Left ventricle myocardium inferior (tissue), 1 donor: Measurements from ENCODE around the gene ITGA7. TPM values are rescaled to one million over a fixed set of nuclear protein-coding genes. Genes with fewer than 3 reads are reported as not detected.

Experiments used
- DNase-seq: peaks from one replicate; pipeline ENCODE4 v3.0.0-alpha.2; 2020
- H3K27ac ChIP-seq: fragments of 200-600 bp; replicated peaks from 2 replicates; pipeline ENCODE4 v1.8.0; 2021
- H3K27me3 ChIP-seq: fragments of 200-600 bp; 2 replicates; pipeline ENCODE4 v1.8.0; 2021; ENCODE audit warnings: low read depth
- H3K36me3 ChIP-seq: fragments of 200-600 bp; 2 replicates; pipeline ENCODE4 v1.8.0; 2021
- H3K4me1 ChIP-seq: fragments of 200-600 bp; 2 replicates; pipeline ENCODE4 v1.8.0; 2021
- H3K4me3 ChIP-seq: fragments of 200-600 bp; 2 replicates; pipeline ENCODE4 v1.8.0; 2021; ENCODE audit warnings: mild to moderate bottlenecking, moderate library complexity
- H3K9me3 ChIP-seq: fragments of 200-600 bp; replicated peaks from 2 replicates; pipeline ENCODE4 v1.8.0; 2021
- CTCF ChIP-seq: fragments of 200-600 bp; IDR thresholded peaks from 2 replicates; pipeline ENCODE4 v1.8.0; 2021; ENCODE audit warnings: antibody characterized with exemption, mild to moderate bottlenecking, borderline replicate concordance
- intact Hi-C: fragments of 100-400 bp; cut with micrococcal nuclease; formaldehyde crosslinking; loops from one replicate; pipeline ENCODE4 v1.11.0; 2022
- long read RNA-seq: library from polyadenylated mRNA; unstranded; transcript quantifications from one replicate; pipeline ENCODE4 v2.0.0, GENCODE V29; 2021
- total RNA-seq: library from RNA; stranded (reverse); fragmentation: NEBNext Ultra II Directional; extraction: Animal tissue kit (Norgen Biotek cat#: 25700); gene quantifications from one replicate; pipeline ENCODE4 v1.2.1, GENCODE V29; 2021
- donor health status: DM: no; HTN: yes; CAD: no; lungs with severe emphysema.

Gene ITGA7
- total RNA-seq: 520 TPM
- long read RNA-seq, full-length matches to known transcripts: 59 of 827 reads
- long read RNA-seq, partial matches to known transcripts: 607 of 827 reads
- long read RNA-seq, other reads (novel, unspliced or antisense): 161 of 827 reads

- TF ChIP-seq CTCF: no peak
- H3K36me3 ChIP-seq: no peaks in the 10 kb centered on the region
- intact Hi-C loops: no loop called here
- peak; percentile 83 for DNase-seq
- peaks cover 84% of the 10 kb centered on the region for H3K4me1 ChIP-seq
- H3K27ac ChIP-seq: peak within 1 kb of the TSS; percentile 95
- H3K4me3 ChIP-seq: peak within 1 kb of the TSS; percentile 80
- peaks cover 14% of the 10 kb centered on the region for H3K27me3 ChIP-seq
- no peaks in the 10 kb centered on the region for H3K9me3 ChIP-seq
Observed at GRCh38 chr12:55707841-55708694, at the start of gene ITGA7. Gene ITGA7 (minus strand): TSS chr12:55707904. CDS start chr12:55707682, 222 bp downstream.

GRCh38 chr12:55755246-55755645 is 47.5 kb upstream of the ITGA7 start:
- H3K36me3 ChIP-seq: peaks cover 88% of the 10 kb centered on the region
- H3K4me1 ChIP-seq: no peaks in the 10 kb centered on the region
- no peak for TF ChIP-seq CTCF
- no peak overlapping the region for H3K4me3 ChIP-seq
- DNase-seq: no peak
- no peaks in the 10 kb centered on the region for H3K9me3 ChIP-seq
- no peaks in the 10 kb centered on the region for H3K27me3 ChIP-seq
- intact Hi-C loops: no loop called here
- H3K27ac ChIP-seq: no peak overlapping the region

- no peak for DNase-seq
- no peak for TF ChIP-seq CTCF
- intact Hi-C loops: loop anchor here (10.0 kb wide), 1 partner anchor 46 kb away; no protein-coding TSS in a partner anchor
- no peaks in the 10 kb centered on the region for H3K27me3 ChIP-seq
- peaks cover 24% of the 10 kb centered on the region for H3K36me3 ChIP-seq
- peaks cover 50% of the 10 kb centered on the region for H3K4me1 ChIP-seq
- H3K4me3 ChIP-seq: no peak overlapping the region
- H3K9me3 ChIP-seq: no peaks in the 10 kb centered on the region
- no peak overlapping the region for H3K27ac ChIP-seq
Observed at GRCh38 chr12:55748230-55748993, 40.7 kb upstream of the ITGA7 start.

- Histone ChIP-seq H3K36me3 (peaks cover 9% of the 10 kb centered on the region), H3K4me3 (no peak overlapping the region), H3K9me3 (no peaks in the 10 kb centered on the region), H3K27me3 (no peaks in the 10 kb centered on the region), H3K27ac (no peak overlapping the region), H3K4me1 (peaks cover 55% of the 10 kb centered on the region)
- no peak for DNase-seq
- intact Hi-C loops: loop anchor here (10.0 kb wide), 1 partner anchor 48 kb away; no protein-coding TSS in a partner anchor
- TF ChIP-seq CTCF: no peak
Observed at GRCh38 chr12:55746913-55747231, 39.2 kb upstream of the ITGA7 start.

GRCh38 chr12:55746174-55746912 is 38.6 kb upstream of the ITGA7 start:
- H3K27ac ChIP-seq: peak overlapping the region; percentile 66
- no peak for DNase-seq
- peaks cover 3% of the 10 kb centered on the region for H3K36me3 ChIP-seq
- peak overlapping the region; percentile 77 for H3K4me3 ChIP-seq
- no peaks in the 10 kb centered on the region for H3K27me3 ChIP-seq
- H3K9me3 ChIP-seq: no peaks in the 10 kb centered on the region
- intact Hi-C loops: loop anchor here (10.0 kb wide), 1 partner anchor 48 kb away; no protein-coding TSS in a partner anchor
- peaks cover 55% of the 10 kb centered on the region for H3K4me1 ChIP-seq
- no peak for TF ChIP-seq CTCF
